ENCODE measurements around the gene SDF4.

The SDF4 gene

GRCh38 chr1:1231400-1232207 is at the start of gene SDF4:
Gene SDF4 (minus strand): TSS chr1:1232001. CDS start chr1:1228772, 3,229 bp downstream.
- DNase-seq: peak; percentile 98

DNA sequence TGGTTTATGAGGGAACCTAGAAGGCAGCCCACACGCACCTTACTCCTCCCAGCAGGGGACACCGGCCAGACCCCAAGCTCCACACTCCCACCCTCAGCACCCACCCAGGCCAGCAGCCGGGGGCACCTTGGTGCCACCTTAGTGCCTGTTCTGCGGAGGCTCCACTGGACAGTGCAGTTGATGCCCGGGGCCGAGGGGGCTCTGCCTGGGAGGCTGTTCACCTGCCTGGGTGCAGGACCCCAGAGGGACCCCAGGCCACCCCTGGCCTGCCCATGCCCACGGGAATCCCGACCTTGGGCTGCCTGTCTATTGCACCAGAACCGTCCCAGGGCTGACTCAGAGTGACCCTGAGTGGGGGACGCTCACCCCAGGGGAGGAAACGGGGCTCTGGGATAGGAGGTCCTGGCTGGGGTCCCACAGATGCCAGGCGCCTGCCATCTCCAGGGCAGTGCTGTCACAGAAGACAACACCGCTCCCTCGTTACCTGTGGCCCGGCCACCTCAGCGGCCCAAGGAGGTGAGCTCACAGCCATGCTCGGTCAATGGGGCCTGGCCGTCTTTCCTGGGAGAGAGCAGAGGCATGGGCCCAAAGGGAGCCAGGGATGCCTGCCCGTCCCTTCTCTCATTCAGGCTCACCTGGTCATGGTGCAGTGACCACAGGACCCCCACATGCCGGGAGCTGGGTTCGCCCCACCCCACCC is 49.1 kb upstream of the SDF4 start:
- no peak for DNase-seq

GRCh38 chr1:1279028-1279427 is 47.2 kb upstream of the SDF4 start:
- no peak for DNase-seq

GRCh38 chr1:1278620-1279019 is 46.8 kb upstream of the SDF4 start:
- no peak for DNase-seq

- no peak for DNase-seq
Measured at GRCh38 chr1:1275836-1276235, 44.0 kb upstream of the SDF4 start.

- no peak for DNase-seq
Measured at GRCh38 chr1:1274931-1275431, 43.2 kb upstream of the SDF4 start.

- no peak for DNase-seq
Measured at GRCh38 chr1:1274299-1274930, 42.6 kb upstream of the SDF4 start.

GRCh38 chr1:1273512-1274298 is 41.9 kb upstream of the SDF4 start, which contains the start of gene UBE2J2:
Gene UBE2J2 (minus strand): TSS chr1:1273854. CDS start chr1:1267992, 5,862 bp downstream.
- DNase-seq: peak; percentile 96

GRCh38 chr1:1273209-1273511 is 41.4 kb upstream of the SDF4 start:
- DNase-seq: no peak

DNA sequence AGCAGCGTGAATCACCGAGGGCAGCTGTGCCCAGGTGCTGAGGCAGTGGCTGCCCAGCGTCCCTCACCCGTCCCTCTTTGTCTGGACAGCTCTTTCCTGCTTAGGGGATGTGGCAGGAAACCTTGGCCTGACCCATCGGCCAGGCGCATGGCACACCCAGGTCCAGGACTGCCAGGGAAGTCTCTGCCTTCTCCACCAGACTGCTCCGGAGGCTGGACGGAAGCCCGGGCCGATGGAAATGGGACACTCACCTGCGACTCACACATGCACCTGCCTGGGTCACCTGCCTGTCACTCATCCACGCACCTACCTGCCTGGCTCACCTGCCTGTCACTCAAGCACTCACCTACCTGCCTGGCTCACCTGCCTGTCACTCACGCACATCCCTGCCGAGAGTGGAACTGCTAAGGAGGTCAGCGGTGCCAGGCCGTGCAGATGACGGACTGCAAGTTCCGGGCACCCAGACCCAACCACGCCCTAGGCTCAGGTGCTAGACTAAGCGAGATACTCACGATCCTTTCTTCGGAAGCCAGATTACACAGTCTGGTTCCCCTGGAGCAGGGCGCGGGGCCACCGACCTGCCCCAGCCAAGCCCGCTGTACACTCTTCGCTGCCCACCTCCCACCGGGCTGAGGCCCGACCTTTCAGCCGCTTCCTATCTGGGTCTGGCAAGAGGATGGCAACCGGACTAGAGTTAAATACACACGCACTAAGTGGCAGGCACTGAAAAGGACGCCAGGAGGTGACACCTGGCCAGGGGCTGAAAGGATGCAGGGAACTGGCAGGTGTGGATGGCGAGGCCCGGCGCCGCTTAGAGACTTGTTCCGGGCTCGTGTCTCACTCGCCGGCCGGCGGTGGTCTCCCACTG is 40.8 kb upstream of the SDF4 start:
- DNase-seq: no peak

DNA sequence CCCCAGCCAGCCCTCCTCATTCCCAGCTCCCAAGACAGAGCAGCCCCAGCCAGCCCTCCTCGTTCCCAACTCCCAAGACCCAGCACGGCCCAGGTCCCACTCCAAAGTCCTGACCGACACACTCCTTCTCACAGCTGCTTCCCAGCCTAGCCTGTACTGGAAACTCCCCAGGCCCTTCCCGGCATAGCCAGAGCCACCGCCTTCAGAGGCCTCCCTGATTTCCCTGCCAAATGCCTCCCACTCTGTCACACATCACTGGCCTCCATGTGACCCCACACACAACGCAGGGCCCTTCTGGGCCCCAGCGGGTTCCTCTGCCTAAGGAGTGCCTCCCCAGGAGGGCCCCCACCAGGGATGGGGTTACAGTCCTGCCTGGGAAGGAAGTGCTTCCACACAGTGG is 39.0 kb upstream of the SDF4 start:
- DNase-seq: no peak

DNA sequence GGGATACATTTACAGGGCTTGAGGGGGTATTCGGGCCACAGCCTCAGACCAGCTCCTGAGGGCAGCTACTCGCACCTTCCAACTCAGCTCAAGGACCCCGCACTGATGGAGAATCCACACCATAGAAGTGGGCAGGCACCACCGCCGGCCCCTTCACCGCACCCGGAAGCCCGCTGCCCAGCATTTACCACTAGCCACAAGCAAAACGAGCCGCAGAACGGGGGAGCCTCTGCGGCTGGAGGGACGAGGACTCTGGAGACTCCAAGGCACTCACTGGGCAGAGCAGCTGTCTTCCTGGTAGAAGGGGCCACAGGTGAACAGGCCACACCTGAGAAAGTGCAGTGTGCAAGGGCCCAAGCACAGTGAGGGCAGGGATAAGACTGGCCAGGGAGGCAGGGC is 36.5 kb upstream of the SDF4 start:
- DNase-seq: no peak

DNA sequence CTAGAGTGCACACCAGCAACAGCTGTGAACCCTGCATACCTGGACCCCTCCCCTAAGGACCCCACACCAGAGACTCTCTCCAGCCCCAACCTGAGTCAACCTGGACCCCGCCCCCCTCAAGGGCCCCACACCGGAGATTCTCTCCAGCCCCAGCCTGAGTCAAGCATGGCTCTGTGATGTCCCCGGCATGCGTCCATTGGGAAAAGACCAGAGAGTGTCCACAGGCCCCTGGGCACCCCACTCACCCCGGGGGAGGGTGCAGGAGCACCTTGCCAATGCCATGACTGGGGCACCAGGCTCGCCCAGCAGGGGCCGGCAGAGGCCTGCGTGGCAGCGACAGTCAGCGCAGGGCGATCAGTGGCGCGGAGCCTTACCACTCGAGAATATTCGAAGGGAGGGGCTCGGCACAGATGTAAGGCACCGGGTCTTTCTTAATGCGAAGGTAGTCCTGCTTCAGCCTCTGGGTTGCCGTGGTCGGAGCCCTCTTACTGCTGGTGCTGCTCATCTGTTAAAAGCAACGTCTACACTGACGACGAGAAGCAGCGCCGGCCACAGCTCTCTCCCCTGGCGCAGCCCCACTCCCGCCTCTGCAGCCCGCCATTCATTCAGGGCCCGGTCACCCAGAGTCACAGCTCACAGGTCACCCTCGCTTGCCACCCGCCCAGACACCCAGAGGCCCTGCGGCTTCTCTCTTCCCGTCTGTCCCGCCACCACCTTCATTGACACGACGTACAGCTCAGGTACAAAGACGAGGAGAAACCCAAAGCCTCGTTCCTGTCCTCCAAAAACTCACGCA is 35.9 kb upstream of the SDF4 start:
- DNase-seq: no peak

- no peak for DNase-seq
Measured at GRCh38 chr1:1264868-1265272, 33.1 kb upstream of the SDF4 start.

- DNase-seq: no peak
Measured at GRCh38 chr1:1264026-1264425, 32.2 kb upstream of the SDF4 start.

GRCh38 chr1:1262758-1263157 is 31.0 kb upstream of the SDF4 start:
- DNase-seq: no peak

- no peak for DNase-seq
Measured at GRCh38 chr1:1262071-1262470, 30.3 kb upstream of the SDF4 start.

- no peak for DNase-seq
Measured at GRCh38 chr1:1260843-1261560, 29.2 kb upstream of the SDF4 start.

DNA sequence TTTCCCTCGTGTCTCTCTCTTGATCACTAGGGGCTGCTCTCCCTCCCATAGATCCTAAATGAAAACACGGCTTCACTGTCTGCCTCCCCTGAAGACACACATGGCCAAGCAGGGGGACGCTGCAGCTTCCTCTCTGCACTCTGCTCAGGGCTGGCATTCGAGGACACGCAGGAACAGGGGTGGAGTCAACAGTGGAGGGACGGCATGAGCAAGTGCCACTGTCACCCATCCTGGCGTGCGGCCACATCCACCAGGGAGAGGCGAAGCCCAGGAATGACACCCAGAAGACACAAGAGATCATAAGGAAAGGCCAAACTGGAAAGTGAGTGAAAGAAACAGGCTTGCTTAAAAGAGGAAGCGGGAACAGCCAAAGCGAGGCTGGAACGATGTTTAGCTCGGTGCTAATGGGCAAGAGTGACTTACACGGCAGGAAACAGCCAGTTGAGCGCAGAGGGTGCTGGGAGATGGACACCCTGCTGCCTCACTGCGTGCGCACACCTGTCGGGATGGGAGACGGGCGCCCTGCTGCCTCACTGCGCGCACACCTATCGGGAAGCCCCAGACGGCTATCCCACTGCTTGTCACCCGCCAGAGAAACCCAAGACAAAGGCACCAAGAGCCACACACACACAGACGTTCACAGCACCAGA is 28.3 kb upstream of the SDF4 start:
- no peak for DNase-seq

DNA sequence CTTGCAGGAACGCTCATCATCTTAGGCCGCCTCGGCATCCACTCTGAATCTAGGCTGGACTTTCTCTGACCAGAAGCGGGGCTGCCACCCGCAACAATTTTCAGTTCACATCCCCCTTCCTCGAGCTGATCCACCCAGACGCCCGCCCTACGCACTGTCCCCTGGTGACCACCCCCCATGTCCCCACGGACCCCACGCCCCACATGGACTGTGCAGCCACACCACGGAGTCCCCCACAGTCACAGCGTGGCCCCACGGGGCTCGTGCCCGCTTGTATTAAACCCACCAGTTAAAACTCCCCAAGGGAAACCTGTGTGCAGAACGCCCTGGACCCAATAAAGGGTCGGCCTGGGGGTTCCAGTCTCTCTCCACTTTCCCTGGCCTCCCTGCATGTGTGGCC is 27.7 kb upstream of the SDF4 start:
- no peak for DNase-seq

All from right hindlimb (tissue), 1 donor.